Daoy (cell line): ENCODE results near the gene ATP8A2. TPM values are rescaled to one million over a fixed set of nuclear protein-coding genes. Genes with fewer than 3 reads are reported as not detected.
A peak's percentile ranks its signal among the peaks of the same experiment; 100 is the strongest.

ENCODE experiments used
- DNase-seq: peaks from one replicate; pipeline ENCODE4 v3.0.0-alpha.2; 2015; ENCODE audit warnings: low read depth
- total RNA-seq: library from RNA; depleted of rRNA; stranded (reverse); fragments of >200 nt; shearing (Covaris generic); gene quantifications from 2 replicates; pipeline ENCODE4 v1.2.3, GENCODE V29; 2014

The ATP8A2 gene
- total RNA-seq, 1 experiment from 2014 or later, result 2.7 TPM

- DNase-seq, result no peak
Measured at GRCh38 chr13:26029581-26030136, 657.9 kb downstream of the ATP8A2 start.

- DNase-seq, result no peak
Measured at GRCh38 chr13:26030331-26030730, 658.6 kb downstream of the ATP8A2 start.

- no peak for DNase-seq
Measured at GRCh38 chr13:26034018-26034417, 662.2 kb downstream of the ATP8A2 start.

- DNase-seq, result no peak
Measured at GRCh38 chr13:26036383-26036782, 664.6 kb downstream of the ATP8A2 start.

GRCh38 chr13:26037302-26037701 is 665.5 kb downstream of the ATP8A2 start:
- peak; percentile 41 for DNase-seq

- no peak for DNase-seq
Measured at GRCh38 chr13:26038931-26039475, 667.2 kb downstream of the ATP8A2 start.

- DNase-seq, result no peak
Measured at GRCh38 chr13:26041444-26041843, 669.7 kb downstream of the ATP8A2 start.

GRCh38 chr13:26042785-26043184 is 671.0 kb downstream of the ATP8A2 start:
- DNase-seq, result no peak

GRCh38 chr13:26045142-26045541 is 673.4 kb downstream of the ATP8A2 start:
- DNase-seq, result no peak

- no peak for DNase-seq
Measured at GRCh38 chr13:26046639-26047038, 674.9 kb downstream of the ATP8A2 start.

GRCh38 chr13:26047040-26047439 is 675.3 kb downstream of the ATP8A2 start:
- no peak for DNase-seq

- no peak for DNase-seq
Measured at GRCh38 chr13:26048741-26049140, 677.0 kb downstream of the ATP8A2 start.

- DNase-seq, result peak; percentile 50
Measured at GRCh38 chr13:26050568-26051230, 678.9 kb downstream of the ATP8A2 start.

GRCh38 chr13:26051231-26051656 is 679.5 kb downstream of the ATP8A2 start:
- peak; percentile 23 for DNase-seq

- peak; percentile 72 for DNase-seq
Measured at GRCh38 chr13:26051657-26052311, 680.0 kb downstream of the ATP8A2 start, which contains the start of gene SHISA2. Gene SHISA2 (minus strand): TSS chr13:26052016. CDS start chr13:26050975, 1,041 bp downstream.

GRCh38 chr13:26052337-26052736 is 680.6 kb downstream of the ATP8A2 start:
- DNase-seq, result no peak

- DNase-seq, result no peak
Measured at GRCh38 chr13:26053418-26053980, 681.7 kb downstream of the ATP8A2 start.

GRCh38 chr13:26054896-26055295 is 683.1 kb downstream of the ATP8A2 start:
- DNase-seq, result no peak

- no peak for DNase-seq
Measured at GRCh38 chr13:26058704-26059103, 686.9 kb downstream of the ATP8A2 start.

GRCh38 chr13:26060357-26060756 is 688.6 kb downstream of the ATP8A2 start:
- DNase-seq, result no peak

GRCh38 chr13:26061256-26061655 is 689.5 kb downstream of the ATP8A2 start:
- no peak for DNase-seq

- DNase-seq, result peak; percentile 89
Measured at GRCh38 chr13:26061947-26062346, 690.2 kb downstream of the ATP8A2 start.
